Upper lobe of left lung (tissue), 6 donors: ENCODE data around the gene HINT3. TPM values are rescaled to one million over a fixed set of nuclear protein-coding genes. Genes with fewer than 3 reads are reported as not detected.

ENCODE experiments used
- ATAC-seq, 2 donors: fragments of 200-7000 bp; cut with Tn5 transposase; one replicate each; pipeline ENCODE4 v1.9.1; 2022; ENCODE audit warnings: mild to moderate bottlenecking in 2 of 2, moderate library complexity in 2 of 2; ENCODE audit not compliant: low FRiP score in 2 of 2
- DNase-seq, 2 donors: peaks; one replicate each; pipeline ENCODE4 v3.0.0-alpha.2; 2019 to 2020
- H3K27ac ChIP-seq, 4 donors: fragments of 200-600 bp; sonication (generic); one replicate each; pipeline ENCODE4 v1.5.1; 2016 to 2019
- H3K27me3 ChIP-seq, 4 donors: fragments of 200-600 bp; sonication (generic); one replicate each; pipeline ENCODE4 v1.5.1; 2017 to 2019
- H3K36me3 ChIP-seq, 4 donors: fragments of 200-600 bp; sonication (generic); one replicate each; pipeline ENCODE4 v1.5.1; 2016 to 2019
- H3K4me1 ChIP-seq, 4 donors: fragments of 200-600 bp; sonication (generic); one replicate each; pipeline ENCODE4 v1.5.1; 2018 to 2019
- H3K4me3 ChIP-seq, 4 donors: fragments of 200-600 bp; sonication (generic); one replicate each; pipeline ENCODE4 v1.5.1; 2017 to 2019; ENCODE audit warnings: mild to moderate bottlenecking in 2 of 4, moderate library complexity in 1 of 4
- H3K9me3 ChIP-seq, 4 donors: fragments of 200-600 bp; sonication (generic); one replicate each; pipeline ENCODE4 v1.5.1; 2018 to 2019
- CTCF ChIP-seq, 6 experiments: fragments of 450-650 bp in 4 of 6; fragments of 200-600 bp in 2 of 6; sonication (generic) in 2 of 6; IDR thresholded peaks; one replicate each; pipeline ENCODE4 v1.5.1; 2016 to 2019; ENCODE audit warnings: antibody characterized with exemption in 6 of 6
- EP300 ChIP-seq, 4 donors: sonication (generic); formaldehyde crosslinking; IDR thresholded peaks; one replicate each; pipeline ENCODE4 v1.5.1; 2017; ENCODE audit warnings: antibody characterized with exemption in 4 of 4, control low read depth in 2 of 4
- POLR2A ChIP-seq, 4 donors: fragments of 450-650 bp; IDR thresholded peaks; one replicate each; pipeline ENCODE4 v1.5.1; 2016 to 2017; ENCODE audit warnings: antibody characterized with exemption in 4 of 4, mild to moderate bottlenecking in 2 of 4
- POLR2AphosphoS5 ChIP-seq, 2 donors: sonication (generic); formaldehyde crosslinking; IDR thresholded peaks; one replicate each; pipeline ENCODE4 v1.5.1; 2017; ENCODE audit warnings: antibody characterized with exemption in 2 of 2
- WGBS, 2 donors: methylation state at CpG; one replicate each; pipeline ENCODE4 v1.1.5; 2017 to 2018; 5-methylcytosine and 5-hydroxymethylcytosine counted together
- total RNA-seq, 6 donors: library from RNA; depleted of rRNA in 4 of 6; stranded (reverse); fragments of >200 nt in 4 of 6; gene quantifications; one replicate each; pipeline versions ENCODE4 v1.1.0 to v1.2.1, GENCODE V29; 2016 to 2021
- donor health status: DM: no; HTN: no; CAD: no; lungs with moderate emphysema.
- donor health status: DM: no; HTN: yes; CAD: no; lungs with severe emphysema.

Gene HINT3
- total RNA-seq, 6 donors from 2014 or later: 16.8 to 35.8 (median 25.2) TPM

DNA sequence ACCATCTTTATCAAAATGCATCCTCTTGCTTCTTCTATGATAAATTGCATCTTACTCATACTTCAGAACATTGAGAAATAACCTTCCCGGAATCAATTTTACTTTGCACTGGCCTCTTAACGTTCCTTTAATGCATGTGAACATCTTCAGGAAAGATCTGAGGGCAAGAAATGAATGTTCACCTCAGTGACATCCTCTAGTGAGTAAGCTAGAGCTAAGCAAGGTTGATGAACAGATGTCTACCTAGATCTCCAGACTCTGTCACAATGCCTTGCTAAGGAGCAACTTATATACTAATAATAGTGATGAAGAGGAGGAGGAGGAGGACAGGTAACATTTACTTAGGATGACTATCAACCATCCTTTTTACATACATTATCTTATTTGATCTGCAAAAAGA lies 16.8 kb upstream of the HINT3 start:
- DNase-seq: no peak
- ATAC-seq: no peak
- WGBS, 2 donors: 77 to 81% methylated on average over 2 of the region's 2 CpGs
- H3K27me3 ChIP-seq: no peaks in the 10 kb centered on the region
- no peak overlapping the region for H3K27ac ChIP-seq
- H3K4me3 ChIP-seq: no peak overlapping the region
- H3K36me3 ChIP-seq: no peaks in the 10 kb centered on the region
- peaks cover 11 to 16% (median 13%) of the 10 kb centered on the region in 4 donors for H3K4me1 ChIP-seq
- TF ChIP-seq EP300 (IDR thresholded peaks at IDR 0.05) (no peak), POLR2A (IDR thresholded peaks at IDR 0.05) (no peak), POLR2AphosphoS5 (IDR thresholded peaks at IDR 0.05) (no peak), CTCF (IDR thresholded peaks at IDR 0.05) (no peak)
- H3K9me3 ChIP-seq: no peaks in the 10 kb centered on the region

DNA sequence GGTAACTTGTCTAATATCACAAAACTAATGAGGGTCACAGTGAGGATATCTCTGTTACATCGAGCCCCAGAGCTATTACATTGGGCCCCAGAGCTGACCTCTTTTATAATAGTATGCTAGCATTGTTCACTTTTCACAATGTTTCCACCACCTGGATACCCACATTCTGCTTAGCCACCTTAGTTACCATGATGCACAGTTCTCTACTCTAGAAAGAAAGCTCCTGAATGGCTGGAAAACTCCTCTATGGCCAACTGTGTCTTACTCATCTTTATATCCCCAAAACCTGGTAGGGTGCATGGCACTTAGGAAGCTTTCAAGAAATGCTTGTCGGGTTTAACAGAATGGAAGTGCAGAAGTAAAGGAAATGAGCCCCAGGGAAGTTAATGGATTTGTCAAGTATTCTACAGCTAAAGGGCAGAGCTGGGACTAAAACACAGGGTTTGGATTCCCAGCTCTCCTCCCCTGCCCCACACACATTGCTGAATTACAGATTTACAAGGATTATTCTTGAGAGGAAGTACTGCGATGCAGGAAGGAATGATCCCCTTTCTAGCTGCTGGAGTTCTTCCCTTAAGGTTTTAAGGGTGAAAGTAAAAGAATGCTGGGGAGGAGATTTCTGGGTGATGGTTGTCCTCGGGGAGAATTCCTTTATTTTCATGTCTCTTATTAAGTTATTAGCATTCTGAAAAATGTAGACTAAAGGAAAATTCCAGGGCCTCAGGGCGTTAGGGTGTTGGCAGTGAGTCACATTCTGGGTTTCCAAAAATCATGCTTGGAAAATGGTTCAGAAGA lies 16.1 kb upstream of the HINT3 start:
- DNase-seq (no peak), ATAC-seq (peak in 1 of 2 donors; percentile 8)
- H3K27ac ChIP-seq: no peak overlapping the region
- no peak overlapping the region for H3K4me3 ChIP-seq
- no peaks in the 10 kb centered on the region for H3K27me3 ChIP-seq
- 63 to 71% methylated on average over 5 of the region's 5 CpGs for WGBS, 2 donors
- no peaks in the 10 kb centered on the region for H3K36me3 ChIP-seq
- H3K4me1 ChIP-seq: peaks cover 16 to 22% (median 20%) of the 10 kb centered on the region in 4 donors
- TF ChIP-seq POLR2A (IDR thresholded peaks at IDR 0.05): no peak
- TF ChIP-seq EP300 (IDR thresholded peaks at IDR 0.05): no peak
- TF ChIP-seq CTCF (IDR thresholded peaks at IDR 0.05): no peak
- TF ChIP-seq POLR2AphosphoS5 (IDR thresholded peaks at IDR 0.05): no peak
- no peaks in the 10 kb centered on the region for H3K9me3 ChIP-seq

GRCh38 chr6:125942672-125943527 lies 13.7 kb upstream of the HINT3 start:
- peaks cover 33 to 41% (median 35%) of the 10 kb centered on the region in 4 donors for H3K4me1 ChIP-seq
- no peaks in the 10 kb centered on the region for H3K36me3 ChIP-seq
- no peak for TF ChIP-seq POLR2A (IDR thresholded peaks at IDR 0.05)
- ATAC-seq (no peak), DNase-seq (no peak)
- WGBS, 2 donors: 86 to 90% methylated on average over 10 of the region's 10 CpGs
- no peaks in the 10 kb centered on the region for H3K9me3 ChIP-seq
- no peaks in the 10 kb centered on the region for H3K27me3 ChIP-seq
- peak overlapping the region in 3 of 4 donors; percentile 72 to 83 (median 76) for H3K27ac ChIP-seq
- H3K4me3 ChIP-seq: no peak overlapping the region

GRCh38 chr6:125943528-125944433 lies 12.8 kb upstream of the HINT3 start:
- WGBS, 2 donors: 72 to 74% methylated on average over 4 of the region's 4 CpGs
- TF ChIP-seq CTCF (IDR thresholded peaks at IDR 0.05): no peak
- TF ChIP-seq POLR2AphosphoS5 (IDR thresholded peaks at IDR 0.05): no peak
- no peak for TF ChIP-seq EP300 (IDR thresholded peaks at IDR 0.05)
- TF ChIP-seq POLR2A (IDR thresholded peaks at IDR 0.05): no peak
- H3K4me1 ChIP-seq: peaks cover 36 to 44% (median 36%) of the 10 kb centered on the region in 4 donors
- H3K4me3 ChIP-seq: peak overlapping the region in 1 of 4 donors; percentile 4
- H3K9me3 ChIP-seq: no peaks in the 10 kb centered on the region
- H3K27ac ChIP-seq: peak overlapping the region; percentile 60 to 83 (median 74)
- DNase-seq (no peak), ATAC-seq (no peak)
- no peaks in the 10 kb centered on the region for H3K36me3 ChIP-seq
- H3K27me3 ChIP-seq: no peaks in the 10 kb centered on the region
